ENCODE measurements around the gene TNFSF12. TPM values are rescaled to one million over a fixed set of nuclear protein-coding genes. Genes with fewer than 3 reads are reported as not detected.

The TNFSF12 gene
- total RNA-seq, 1 donor from 2014 or later: 91.3 TPM

DNA sequence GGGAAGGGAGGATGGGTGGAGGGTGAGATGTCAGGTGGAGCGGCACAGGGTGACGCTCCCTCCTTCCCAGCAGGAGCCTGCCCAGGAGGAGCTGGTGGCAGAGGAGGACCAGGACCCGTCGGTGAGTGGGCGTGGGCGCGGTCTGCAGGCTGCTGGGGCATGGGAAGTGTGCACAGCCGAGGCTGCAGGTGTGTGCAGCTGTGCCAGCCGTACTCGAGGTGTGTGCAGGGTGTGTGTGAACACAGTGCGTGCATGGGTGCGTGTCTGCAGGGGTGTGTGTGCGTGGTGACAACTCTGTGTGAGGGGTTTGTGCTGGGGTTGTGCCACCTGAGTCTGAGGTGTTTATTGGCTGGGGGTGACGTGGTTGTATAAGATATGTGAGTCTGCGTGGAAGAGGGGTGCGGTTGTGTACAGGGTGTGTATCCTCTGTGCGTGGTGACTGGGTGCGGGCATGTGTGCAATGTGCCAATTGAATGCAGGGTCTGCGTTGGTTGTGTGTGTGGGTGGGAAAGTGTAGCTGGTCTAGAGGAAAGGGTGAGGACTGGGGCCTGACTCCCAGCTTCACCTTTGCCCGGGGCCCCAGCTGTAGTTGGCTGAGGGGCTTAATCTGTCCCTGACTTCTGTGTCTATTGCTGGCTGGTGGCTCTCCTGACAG is 670 bp downstream of the TNFSF12 start:
- peak; percentile 75 for DNase-seq
- Histone ChIP-seq H3K9me3 (no peaks in the 10 kb centered on the region), H3K27ac (peak overlapping the region; percentile 92), H3K4me3 (peak overlapping the region; percentile 83), H3K27me3 (ENCODE audit: low read depth) (no peaks in the 10 kb centered on the region), H3K36me3 (peaks cover 8% of the 10 kb centered on the region), H3K4me1 (peaks cover 27% of the 10 kb centered on the region)
- peak; percentile 74 to 79 for ATAC-seq
- intact Hi-C loops (cut with DNase I): no loop called here
- peak; percentile 0 for TF ChIP-seq CTCF (IDR thresholded peaks at IDR 0.05)

GRCh38 chr17:7550344-7550743 is 1.5 kb downstream of the TNFSF12 start:
- ATAC-seq (no peak), DNase-seq (no peak)
- Histone ChIP-seq H3K27ac (no peak overlapping the region), H3K9me3 (no peaks in the 10 kb centered on the region), H3K36me3 (peaks cover 8% of the 10 kb centered on the region), H3K4me3 (peak overlapping the region; percentile 83), H3K27me3 (ENCODE audit: low read depth) (no peaks in the 10 kb centered on the region), H3K4me1 (peaks cover 27% of the 10 kb centered on the region)
- TF ChIP-seq CTCF (IDR thresholded peaks at IDR 0.05): no peak
- intact Hi-C loops (cut with DNase I): no loop called here

- intact Hi-C loops (cut with DNase I): no loop called here
- no peak for TF ChIP-seq CTCF (IDR thresholded peaks at IDR 0.05)
- ATAC-seq (no peak), DNase-seq (no peak)
- no peak overlapping the region for H3K4me3 ChIP-seq
- no peaks in the 10 kb centered on the region for H3K27me3 ChIP-seq (ENCODE audit: low read depth)
- no peaks in the 10 kb centered on the region for H3K9me3 ChIP-seq
- peaks cover 8% of the 10 kb centered on the region for H3K36me3 ChIP-seq
- H3K4me1 ChIP-seq: peaks cover 27% of the 10 kb centered on the region
- peak overlapping the region; percentile 49 for H3K27ac ChIP-seq
Measured at GRCh38 chr17:7551396-7551795, 2.5 kb downstream of the TNFSF12 start.

- DNase-seq (no peak), ATAC-seq (peak; percentile 25 to 54)
- Histone ChIP-seq H3K4me3 (no peak overlapping the region), H3K9me3 (no peaks in the 10 kb centered on the region), H3K27me3 (ENCODE audit: low read depth) (no peaks in the 10 kb centered on the region), H3K4me1 (peaks cover 39% of the 10 kb centered on the region), H3K36me3 (peaks cover 8% of the 10 kb centered on the region), H3K27ac (peak overlapping the region; percentile 75)
- no peak for TF ChIP-seq CTCF (IDR thresholded peaks at IDR 0.05)
- intact Hi-C loops (cut with DNase I): no loop called here
Measured at GRCh38 chr17:7552621-7553051, 3.8 kb downstream of the TNFSF12 start.

DNA sequence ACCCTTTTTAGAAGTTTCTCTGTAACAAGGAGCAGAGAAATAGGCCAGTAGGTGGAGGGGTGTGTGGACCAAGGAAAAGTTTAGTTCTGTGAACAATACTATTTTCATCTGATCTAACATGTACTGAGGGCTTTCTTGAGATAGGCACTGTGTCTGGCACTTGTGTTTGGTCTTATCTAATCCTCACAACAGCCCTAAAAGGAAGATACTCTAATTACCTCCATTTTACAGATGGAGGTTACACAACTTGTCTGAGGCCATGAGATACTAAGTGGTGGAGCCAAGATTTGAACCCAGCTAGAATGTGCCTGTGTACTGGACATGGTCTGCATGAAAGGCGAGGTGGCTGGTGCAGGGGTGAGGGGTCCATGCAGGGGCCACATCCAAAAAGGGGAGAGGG is 4.5 kb downstream of the TNFSF12 start:
- Histone ChIP-seq H3K4me3 (peak overlapping the region; percentile 17), H3K9me3 (no peaks in the 10 kb centered on the region), H3K4me1 (peaks cover 43% of the 10 kb centered on the region), H3K27ac (peak overlapping the region; percentile 75), H3K27me3 (ENCODE audit: low read depth) (no peaks in the 10 kb centered on the region), H3K36me3 (peaks cover 8% of the 10 kb centered on the region)
- ATAC-seq (no peak), DNase-seq (no peak)
- no peak for TF ChIP-seq CTCF (IDR thresholded peaks at IDR 0.05)
- intact Hi-C loops (cut with DNase I): no loop called here
